ENCODE data around the gene ZCCHC24.

DNA sequence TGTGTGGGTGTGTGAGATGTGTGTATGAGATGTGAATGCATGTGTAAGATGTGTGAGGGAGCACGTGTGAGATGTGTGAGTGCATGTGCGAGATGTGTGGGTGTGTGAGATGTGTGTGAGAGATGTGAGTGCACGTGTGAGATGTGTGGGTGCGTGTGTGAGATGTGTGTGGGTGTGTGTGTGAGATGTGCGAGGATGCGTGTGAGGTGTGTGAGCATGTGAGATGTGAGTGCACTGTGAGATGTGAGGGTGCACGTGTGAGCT is 67.1 kb downstream of the ZCCHC24 start:
- TF ChIP-seq, protein P1, sequence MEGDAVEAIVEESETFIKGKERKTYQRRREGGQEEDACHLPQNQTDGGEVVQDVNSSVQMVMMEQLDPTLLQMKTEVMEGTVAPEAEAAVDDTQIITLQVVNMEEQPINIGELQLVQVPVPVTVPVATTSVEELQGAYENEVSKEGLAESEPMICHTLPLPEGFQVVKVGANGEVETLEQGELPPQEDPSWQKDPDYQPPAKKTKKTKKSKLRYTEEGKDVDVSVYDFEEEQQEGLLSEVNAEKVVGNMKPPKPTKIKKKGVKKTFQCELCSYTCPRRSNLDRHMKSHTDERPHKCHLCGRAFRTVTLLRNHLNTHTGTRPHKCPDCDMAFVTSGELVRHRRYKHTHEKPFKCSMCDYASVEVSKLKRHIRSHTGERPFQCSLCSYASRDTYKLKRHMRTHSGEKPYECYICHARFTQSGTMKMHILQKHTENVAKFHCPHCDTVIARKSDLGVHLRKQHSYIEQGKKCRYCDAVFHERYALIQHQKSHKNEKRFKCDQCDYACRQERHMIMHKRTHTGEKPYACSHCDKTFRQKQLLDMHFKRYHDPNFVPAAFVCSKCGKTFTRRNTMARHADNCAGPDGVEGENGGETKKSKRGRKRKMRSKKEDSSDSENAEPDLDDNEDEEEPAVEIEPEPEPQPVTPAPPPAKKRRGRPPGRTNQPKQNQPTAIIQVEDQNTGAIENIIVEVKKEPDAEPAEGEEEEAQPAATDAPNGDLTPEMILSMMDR (IDR thresholded peaks at IDR 0.05) = no peak
- TF ChIP-seq POLR2A (IDR thresholded peaks at IDR 0.05) (no peak), POLR2AphosphoS5 (IDR thresholded peaks at IDR 0.05) (no peak)

Data from breast epithelium (tissue), 3 donors.